Activated CD4-positive, alpha-beta T cell treated with anti-CD3 and anti-CD28 coated beads, Interleukin-2, amount 10 ng/mL, durations not matched to agents 24 days and 14 days (primary cell): ENCODE results near the gene U2AF2. TPM values are rescaled to one million over a fixed set of nuclear protein-coding genes. Genes with fewer than 3 reads are reported as not detected.
A peak's percentile ranks its signal among the peaks of the same experiment; 100 is the strongest.

Experiments
- DNase-seq: peaks from one replicate; pipeline ENCODE4 v3.0.0; 2022
- H3K27ac Mint-ChIP-seq: one replicate; pipeline ENCODE4 v1.8.0; 2022; ENCODE audit warnings: mild to moderate bottlenecking, mixed read lengths
- H3K27me3 Mint-ChIP-seq: one replicate; pipeline ENCODE4 v1.8.0; 2022; ENCODE audit warnings: mixed read lengths
- H3K36me3 Mint-ChIP-seq: one replicate; pipeline ENCODE4 v1.8.0; 2022; ENCODE audit warnings: low read depth, mild to moderate bottlenecking, mixed read lengths
- H3K4me1 Mint-ChIP-seq: one replicate; pipeline ENCODE4 v1.8.0; 2021; ENCODE audit warnings: mixed read lengths
- H3K4me3 Mint-ChIP-seq: one replicate; pipeline ENCODE4 v1.8.0; 2022; ENCODE audit warnings: mild to moderate bottlenecking, moderate library complexity, mixed read lengths
- H3K9me3 Mint-ChIP-seq: one replicate; pipeline ENCODE4 v1.8.0; 2021; ENCODE audit warnings: mixed read lengths
- intact Hi-C: fragments of 100-400 bp; cut with micrococcal nuclease; formaldehyde crosslinking; loops from one replicate; pipeline ENCODE4 v1.15.1; 2023
- total RNA-seq: library from RNA; stranded (reverse); gene quantifications from 2 replicates; pipeline ENCODE4 v1.2.3, GENCODE V29; 2022

The U2AF2 gene
- total RNA-seq, 1 donor from 2014 or later: 394 TPM

GRCh38 chr19:55660991-55661390 is 6.2 kb downstream of the U2AF2 start:
- Mint-ChIP-seq H3K27me3 (no peaks in the 10 kb centered on the region), H3K27ac (no peak overlapping the region), H3K36me3 (peaks cover 74% of the 10 kb centered on the region), H3K9me3 (no peaks in the 10 kb centered on the region), H3K4me1 (peaks cover 26% of the 10 kb centered on the region), H3K4me3 (no peak overlapping the region)
- no peak for DNase-seq
- intact Hi-C loops: no loop called here

GRCh38 chr19:55661826-55662225 is 7.0 kb downstream of the U2AF2 start:
- peaks cover 20% of the 10 kb centered on the region for H3K4me1 Mint-ChIP-seq
- peaks cover 72% of the 10 kb centered on the region for H3K36me3 Mint-ChIP-seq
- no peak overlapping the region for H3K27ac Mint-ChIP-seq
- DNase-seq: no peak
- no peak overlapping the region for H3K4me3 Mint-ChIP-seq
- intact Hi-C loops: no loop called here
- no peaks in the 10 kb centered on the region for H3K27me3 Mint-ChIP-seq
- no peaks in the 10 kb centered on the region for H3K9me3 Mint-ChIP-seq

- Mint-ChIP-seq H3K27me3 (no peaks in the 10 kb centered on the region), H3K4me3 (no peak overlapping the region), H3K27ac (no peak overlapping the region), H3K9me3 (no peaks in the 10 kb centered on the region), H3K4me1 (peaks cover 8% of the 10 kb centered on the region), H3K36me3 (peaks cover 71% of the 10 kb centered on the region)
- intact Hi-C loops: no loop called here
- no peak for DNase-seq
Measured at GRCh38 chr19:55663846-55664536, 9.2 kb downstream of the U2AF2 start.

- Mint-ChIP-seq H3K4me3 (no peak overlapping the region), H3K27ac (no peak overlapping the region), H3K27me3 (no peaks in the 10 kb centered on the region), H3K9me3 (no peaks in the 10 kb centered on the region), H3K4me1 (peaks cover 13% of the 10 kb centered on the region), H3K36me3 (peaks cover 73% of the 10 kb centered on the region)
- no peak for DNase-seq
- intact Hi-C loops: no loop called here
Measured at GRCh38 chr19:55666343-55667005, 11.6 kb downstream of the U2AF2 start.

- Mint-ChIP-seq H3K27me3 (no peaks in the 10 kb centered on the region), H3K4me1 (peaks cover 11% of the 10 kb centered on the region), H3K36me3 (peaks cover 70% of the 10 kb centered on the region), H3K9me3 (no peaks in the 10 kb centered on the region), H3K4me3 (no peak overlapping the region), H3K27ac (no peak overlapping the region)
- no peak for DNase-seq
- intact Hi-C loops: no loop called here
Measured at GRCh38 chr19:55667006-55667381, 12.2 kb downstream of the U2AF2 start.

GRCh38 chr19:55667511-55667910 is 12.7 kb downstream of the U2AF2 start:
- intact Hi-C loops: no loop called here
- Mint-ChIP-seq H3K9me3 (no peaks in the 10 kb centered on the region), H3K27me3 (no peaks in the 10 kb centered on the region), H3K4me3 (no peak overlapping the region), H3K27ac (no peak overlapping the region), H3K4me1 (peaks cover 13% of the 10 kb centered on the region), H3K36me3 (peaks cover 71% of the 10 kb centered on the region)
- no peak for DNase-seq

- peaks cover 13% of the 10 kb centered on the region for H3K4me1 Mint-ChIP-seq
- no peak overlapping the region for H3K27ac Mint-ChIP-seq
- H3K27me3 Mint-ChIP-seq: no peaks in the 10 kb centered on the region
- H3K4me3 Mint-ChIP-seq: no peak overlapping the region
- intact Hi-C loops: no loop called here
- H3K36me3 Mint-ChIP-seq: peaks cover 66% of the 10 kb centered on the region
- no peaks in the 10 kb centered on the region for H3K9me3 Mint-ChIP-seq
- DNase-seq: no peak
Measured at GRCh38 chr19:55667958-55668357, 13.1 kb downstream of the U2AF2 start.

GRCh38 chr19:55668603-55669348 is 13.9 kb downstream of the U2AF2 start:
- Mint-ChIP-seq H3K27ac (no peak overlapping the region), H3K4me3 (no peak overlapping the region), H3K4me1 (peaks cover 15% of the 10 kb centered on the region), H3K27me3 (no peaks in the 10 kb centered on the region), H3K36me3 (peaks cover 58% of the 10 kb centered on the region), H3K9me3 (no peaks in the 10 kb centered on the region)
- no peak for DNase-seq
- intact Hi-C loops: no loop called here

- no peak for DNase-seq
- Mint-ChIP-seq H3K27ac (peak overlapping the region; percentile 32), H3K4me1 (peaks cover 19% of the 10 kb centered on the region), H3K36me3 (peaks cover 55% of the 10 kb centered on the region), H3K27me3 (no peaks in the 10 kb centered on the region), H3K4me3 (no peak overlapping the region), H3K9me3 (no peaks in the 10 kb centered on the region)
- intact Hi-C loops: no loop called here
Measured at GRCh38 chr19:55669418-55670279, 14.8 kb downstream of the U2AF2 start.

- peaks cover 20% of the 10 kb centered on the region for H3K4me1 Mint-ChIP-seq
Measured at GRCh38 chr19:55670280-55671053, 15.6 kb downstream of the U2AF2 start.

GRCh38 chr19:55671054-55671378 is 16.2 kb downstream of the U2AF2 start:
- H3K27me3 Mint-ChIP-seq: no peaks in the 10 kb centered on the region
- H3K36me3 Mint-ChIP-seq: peaks cover 51% of the 10 kb centered on the region
- H3K4me3 Mint-ChIP-seq: no peak overlapping the region
- intact Hi-C loops: no loop called here
- no peak for DNase-seq
- H3K4me1 Mint-ChIP-seq: peaks cover 25% of the 10 kb centered on the region
- H3K27ac Mint-ChIP-seq: peak overlapping the region; percentile 39
- no peaks in the 10 kb centered on the region for H3K9me3 Mint-ChIP-seq

More at GRCh38 chr19:55670280-55671053, 15.6 kb downstream of the U2AF2 start:
- no peaks in the 10 kb centered on the region for H3K9me3 Mint-ChIP-seq
- H3K4me3 Mint-ChIP-seq: no peak overlapping the region
- intact Hi-C loops: no loop called here
- peak overlapping the region; percentile 39 for H3K27ac Mint-ChIP-seq
- no peak for DNase-seq
- no peaks in the 10 kb centered on the region for H3K27me3 Mint-ChIP-seq
- H3K36me3 Mint-ChIP-seq: peaks cover 53% of the 10 kb centered on the region

- intact Hi-C loops: no loop called here
- peaks cover 37% of the 10 kb centered on the region for H3K4me1 Mint-ChIP-seq
- no peak overlapping the region for H3K4me3 Mint-ChIP-seq
- DNase-seq: no peak
- no peaks in the 10 kb centered on the region for H3K27me3 Mint-ChIP-seq
- no peak overlapping the region for H3K27ac Mint-ChIP-seq
- H3K36me3 Mint-ChIP-seq: peaks cover 48% of the 10 kb centered on the region
- H3K9me3 Mint-ChIP-seq: no peaks in the 10 kb centered on the region
Measured at GRCh38 chr19:55672418-55672817, 17.6 kb downstream of the U2AF2 start.

- H3K27me3 Mint-ChIP-seq: no peaks in the 10 kb centered on the region
- H3K36me3 Mint-ChIP-seq: peaks cover 49% of the 10 kb centered on the region
- H3K4me3 Mint-ChIP-seq: no peak overlapping the region
- H3K27ac Mint-ChIP-seq: no peak overlapping the region
- intact Hi-C loops: no loop called here
- peaks cover 44% of the 10 kb centered on the region for H3K4me1 Mint-ChIP-seq
- no peak for DNase-seq
- no peaks in the 10 kb centered on the region for H3K9me3 Mint-ChIP-seq
Measured at GRCh38 chr19:55673465-55673864, 18.6 kb downstream of the U2AF2 start.
